Measurements from ENCODE around the gene TCF25.

Gene TCF25

GRCh38 chr16:89880477-89881367, 7.3 kb downstream of the TCF25 start:
- no peak for DNase-seq

- DNase-seq = no peak
Measured at GRCh38 chr16:89881368-89881730, 8.0 kb downstream of the TCF25 start.

GRCh38 chr16:89883346-89884040, 10.1 kb downstream of the TCF25 start:
- no peak for DNase-seq

GRCh38 chr16:89884041-89884421, 10.6 kb downstream of the TCF25 start:
- DNase-seq = no peak

GRCh38 chr16:89887243-89887642, 13.9 kb downstream of the TCF25 start:
- no peak for DNase-seq

- no peak for DNase-seq
Measured at GRCh38 chr16:89890200-89890599, 16.8 kb downstream of the TCF25 start.

- no peak for DNase-seq
Measured at GRCh38 chr16:89890886-89891657, 17.7 kb downstream of the TCF25 start.

GRCh38 chr16:89892055-89892630, 18.8 kb downstream of the TCF25 start:
- DNase-seq = peak; percentile 81

- no peak for DNase-seq
Measured at GRCh38 chr16:89892635-89893034, 19.2 kb downstream of the TCF25 start.

- no peak for DNase-seq
Measured at GRCh38 chr16:89893642-89894548, 20.5 kb downstream of the TCF25 start.

GRCh38 chr16:89895482-89896250, 22.3 kb downstream of the TCF25 start:
- no peak for DNase-seq

- DNase-seq = no peak
Measured at GRCh38 chr16:89897204-89897603, 23.8 kb downstream of the TCF25 start.

- DNase-seq = no peak
Measured at GRCh38 chr16:89898201-89898967, 25.0 kb downstream of the TCF25 start.

GRCh38 chr16:89899879-89900481, 26.6 kb downstream of the TCF25 start:
- no peak for DNase-seq

- DNase-seq = no peak
Measured at GRCh38 chr16:89900885-89901284, 27.5 kb downstream of the TCF25 start.

- DNase-seq = no peak
Measured at GRCh38 chr16:89902980-89903379, 29.6 kb downstream of the TCF25 start.

- DNase-seq = no peak
Measured at GRCh38 chr16:89903908-89904515, 30.6 kb downstream of the TCF25 start.

- no peak for DNase-seq
Measured at GRCh38 chr16:89904606-89905510, 31.5 kb downstream of the TCF25 start.

Data from 8988T (cell line).